NCI-H128 (cell line): Measurements from ENCODE around the gene OTUB1.

Experiments
- DNase-seq: peaks from one replicate; lab custom pipeline; 2025; ENCODE audit not compliant: unreplicated experiment; lab: John Stamatoyannopoulos, UW

OTUB1 gene

GRCh38 chr11:63974259-63975143 is 11.7 kb upstream of the OTUB1 start, which contains the start of gene COX8A:
Gene COX8A (plus strand): TSS chr11:63974620. CDS start chr11:63974681, 61 bp downstream.
- peak; percentile 100 for DNase-seq

DNA sequence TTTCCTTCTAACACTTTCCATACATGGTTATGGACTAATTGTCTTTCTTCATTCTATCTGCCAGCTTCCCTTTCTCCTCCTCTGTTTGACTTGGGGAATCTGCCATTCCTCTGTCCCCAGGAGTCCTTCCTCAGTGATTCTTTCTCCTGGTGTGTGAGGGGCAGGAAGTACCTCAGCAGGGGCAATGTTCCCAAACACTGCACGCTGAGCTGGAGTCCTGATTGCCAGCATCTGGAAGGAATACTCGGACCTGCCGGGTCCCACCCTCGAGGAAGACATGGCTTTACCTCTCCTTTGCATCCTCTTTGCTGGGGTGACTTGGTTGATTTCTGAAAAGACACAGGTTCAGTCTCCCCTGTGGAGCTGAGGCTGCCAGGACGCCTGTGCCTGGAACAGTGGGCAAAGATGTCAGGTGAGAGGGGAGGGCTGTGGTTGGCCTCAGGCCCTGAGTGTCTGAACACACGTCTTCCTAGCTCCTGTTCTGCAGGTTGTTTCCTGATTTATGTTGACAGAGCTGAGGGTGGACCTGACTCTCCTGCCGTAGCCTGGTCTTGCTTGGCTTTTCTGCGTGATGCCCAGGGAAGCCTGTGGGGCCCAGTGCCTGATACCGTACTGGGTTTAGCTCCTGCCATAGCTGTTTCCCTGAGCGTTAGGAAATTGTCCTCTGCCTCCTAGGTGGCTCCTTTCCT is 7.5 kb upstream of the OTUB1 start:
- no peak for DNase-seq

- no peak for DNase-seq
Observed at GRCh38 chr11:63979426-63979825, 6.8 kb upstream of the OTUB1 start.

- no peak for DNase-seq
Observed at GRCh38 chr11:63985812-63986155, 454 bp upstream of the OTUB1 start.

DNA sequence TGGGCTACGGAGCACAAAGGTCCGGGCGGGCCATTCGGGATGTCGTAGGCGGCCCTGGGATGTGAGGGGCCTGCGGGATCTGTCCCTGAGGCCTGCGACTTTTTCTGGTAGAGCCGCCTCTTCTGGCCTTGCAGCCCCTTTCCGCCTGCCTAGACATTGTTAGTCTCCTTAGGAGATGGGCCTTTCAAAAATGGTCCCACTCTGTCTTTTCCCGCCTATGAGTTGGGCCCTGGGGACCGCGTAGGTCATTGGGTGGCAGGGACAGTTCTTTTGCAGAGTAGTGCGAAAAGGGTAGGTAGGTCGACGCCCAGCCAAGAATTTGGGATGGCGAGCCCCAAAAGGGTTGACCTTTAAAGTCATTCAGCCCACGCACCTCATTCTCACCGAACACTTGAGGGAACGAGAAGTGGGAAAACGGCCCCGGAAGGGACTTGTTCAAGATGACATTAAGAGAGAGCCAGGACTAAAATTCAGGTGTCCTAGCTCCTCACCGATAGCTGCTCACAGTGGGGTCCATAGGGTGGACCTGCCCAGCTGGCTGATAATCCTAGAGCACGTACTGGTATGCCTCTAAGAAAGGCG is 785 bp downstream of the OTUB1 start:
- no peak for DNase-seq

GRCh38 chr11:63991558-63991957 is 5.3 kb downstream of the OTUB1 start:
- DNase-seq = no peak

DNA sequence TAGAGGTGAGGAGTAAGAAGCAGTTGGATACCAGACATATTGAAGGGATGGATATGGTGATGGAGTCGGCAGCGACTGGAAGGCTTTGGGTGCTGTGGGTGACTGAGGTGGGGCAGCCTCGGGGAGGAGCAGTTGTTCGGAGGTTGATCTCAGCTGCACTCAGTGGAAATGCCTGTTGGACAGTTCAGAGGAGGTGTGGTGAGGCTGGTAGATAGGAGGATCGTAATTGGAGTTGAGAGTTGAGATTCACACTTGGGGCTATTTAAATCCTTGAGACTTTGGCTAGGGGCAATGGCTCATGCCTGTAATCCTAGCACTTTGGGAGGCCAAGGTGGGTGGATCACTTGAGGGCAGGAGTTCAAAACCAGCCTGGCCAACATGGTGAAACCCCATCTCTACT is 6.9 kb downstream of the OTUB1 start:
- DNase-seq = no peak

- DNase-seq = no peak
Observed at GRCh38 chr11:63993993-63994392, 7.8 kb downstream of the OTUB1 start.

- DNase-seq = no peak
Observed at GRCh38 chr11:63996512-63996911, 10.3 kb downstream of the OTUB1 start.

DNA sequence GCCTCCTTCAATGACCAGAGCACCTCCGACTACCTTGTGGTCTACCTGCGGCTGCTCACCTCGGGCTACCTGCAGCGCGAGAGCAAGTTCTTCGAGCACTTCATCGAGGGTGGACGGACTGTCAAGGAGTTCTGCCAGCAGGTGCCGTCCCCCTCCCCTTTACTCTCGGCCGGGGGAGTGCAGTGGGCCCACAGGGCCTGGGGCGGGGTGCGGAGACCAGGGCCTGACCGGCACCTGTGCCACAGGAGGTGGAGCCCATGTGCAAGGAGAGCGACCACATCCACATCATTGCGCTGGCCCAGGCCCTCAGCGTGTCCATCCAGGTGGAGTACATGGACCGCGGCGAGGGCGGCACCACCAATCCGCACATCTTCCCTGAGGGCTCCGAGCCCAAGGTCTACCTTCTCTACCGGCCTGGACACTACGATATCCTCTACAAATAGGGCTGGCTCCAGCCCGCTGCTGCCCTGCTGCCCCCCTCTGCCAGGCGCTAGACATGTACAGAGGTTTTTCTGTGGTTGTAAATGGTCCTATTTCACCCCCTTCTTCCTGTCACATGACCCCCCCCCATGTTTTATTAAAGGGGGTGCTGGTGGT is 11.0 kb downstream of the OTUB1 start:
- DNase-seq = no peak

DNA sequence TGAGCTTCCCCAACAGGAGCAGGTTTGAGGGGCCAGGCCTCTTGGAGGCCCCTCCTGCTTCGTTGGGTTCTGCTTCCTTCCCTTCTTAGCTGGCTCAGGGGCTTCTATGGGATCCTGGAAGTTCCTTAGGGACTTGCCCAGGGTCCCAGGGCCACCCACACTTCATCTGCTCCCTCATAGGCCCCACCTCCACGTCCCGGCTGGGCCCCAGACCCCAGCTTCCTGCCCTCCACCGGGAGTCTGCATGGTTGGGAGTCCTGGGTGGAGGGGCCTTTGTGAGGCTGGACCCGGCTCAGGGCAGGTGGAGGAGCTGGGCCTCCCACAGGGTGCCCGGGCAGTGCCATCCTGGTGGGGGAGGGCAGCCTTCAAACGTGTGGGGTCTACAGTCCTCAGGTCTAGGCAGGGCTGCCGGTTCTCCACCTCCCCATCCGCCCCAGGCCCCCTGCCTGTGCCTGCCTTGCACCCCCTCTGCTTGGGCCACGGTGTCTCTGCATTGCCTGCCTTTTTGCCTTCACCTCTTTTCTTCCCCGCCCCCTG is 11.6 kb downstream of the OTUB1 start:
- DNase-seq = no peak

GRCh38 chr11:63998558-63999348 is 12.5 kb downstream of the OTUB1 start:
- no peak for DNase-seq

DNA sequence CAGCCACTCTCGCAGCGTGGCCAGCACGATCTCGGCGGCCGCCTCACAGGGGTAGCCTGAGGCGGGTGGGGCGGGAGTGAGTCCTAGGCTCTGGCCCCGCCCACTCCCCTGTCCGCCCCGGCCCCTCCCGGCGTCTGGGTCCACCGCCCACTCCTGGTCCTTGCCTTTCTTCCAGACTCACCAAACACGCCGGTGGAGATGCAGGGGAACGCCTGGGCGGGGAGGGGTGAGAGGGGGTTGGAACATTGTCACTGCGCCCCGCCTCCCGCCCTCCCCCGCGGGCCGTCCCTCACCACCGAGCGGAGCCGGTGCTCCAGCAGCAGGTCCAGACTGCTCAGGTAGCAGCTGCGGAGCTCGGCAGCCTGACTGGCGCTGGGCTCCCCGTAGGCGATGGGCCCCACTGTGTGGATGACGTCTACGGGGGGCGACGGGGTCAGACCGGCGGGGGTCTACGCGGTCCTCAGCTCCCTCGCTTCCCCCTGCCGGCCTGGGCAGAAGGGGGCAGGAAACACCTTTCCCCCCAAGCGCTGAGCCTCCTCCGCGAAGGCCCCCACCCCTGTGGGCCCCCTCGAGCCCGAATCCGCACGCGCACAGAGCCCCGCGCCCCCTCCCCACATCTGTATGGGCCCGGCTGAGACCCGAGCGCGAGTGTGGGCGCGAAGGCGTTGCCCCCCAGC is 13.2 kb downstream of the OTUB1 start:
- no peak for DNase-seq

DNA sequence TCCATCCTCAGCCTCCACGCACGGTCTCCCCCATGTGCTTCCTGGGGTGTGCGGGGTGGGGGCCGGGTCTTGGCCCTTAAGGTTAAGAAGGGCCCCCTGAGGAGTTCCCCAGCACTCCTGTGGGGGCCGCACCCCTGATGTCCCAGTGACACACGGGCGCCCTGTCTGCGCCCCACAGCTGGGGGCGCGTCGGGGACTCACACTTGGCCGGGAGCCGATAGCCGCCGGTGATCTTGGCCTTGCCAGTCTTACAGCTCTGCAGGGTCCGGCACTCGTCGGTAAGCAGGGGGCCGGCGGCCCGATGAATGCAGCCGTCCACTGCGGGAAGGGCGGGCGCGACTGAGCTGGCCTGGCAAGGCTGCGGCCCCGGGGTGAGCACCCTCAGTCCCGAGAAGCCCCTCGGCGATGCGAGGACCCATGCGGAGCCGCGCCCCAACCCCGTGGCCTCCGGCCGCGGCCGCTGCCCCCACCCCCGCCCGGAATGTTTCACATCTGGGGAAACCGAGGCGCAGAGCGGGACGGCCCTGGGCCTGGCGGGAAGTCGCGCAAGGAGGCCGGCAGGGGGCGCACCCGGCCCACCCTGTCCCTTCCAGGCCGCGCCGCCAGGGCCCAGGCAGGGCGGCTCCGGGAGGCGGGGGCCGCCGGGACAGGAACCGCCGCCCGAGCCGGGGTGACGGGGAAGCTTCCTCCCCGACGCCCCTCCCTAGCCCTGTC is 13.9 kb downstream of the OTUB1 start:
- DNase-seq = no peak

- DNase-seq = no peak
Observed at GRCh38 chr11:64000740-64001483, 14.7 kb downstream of the OTUB1 start.

DNA sequence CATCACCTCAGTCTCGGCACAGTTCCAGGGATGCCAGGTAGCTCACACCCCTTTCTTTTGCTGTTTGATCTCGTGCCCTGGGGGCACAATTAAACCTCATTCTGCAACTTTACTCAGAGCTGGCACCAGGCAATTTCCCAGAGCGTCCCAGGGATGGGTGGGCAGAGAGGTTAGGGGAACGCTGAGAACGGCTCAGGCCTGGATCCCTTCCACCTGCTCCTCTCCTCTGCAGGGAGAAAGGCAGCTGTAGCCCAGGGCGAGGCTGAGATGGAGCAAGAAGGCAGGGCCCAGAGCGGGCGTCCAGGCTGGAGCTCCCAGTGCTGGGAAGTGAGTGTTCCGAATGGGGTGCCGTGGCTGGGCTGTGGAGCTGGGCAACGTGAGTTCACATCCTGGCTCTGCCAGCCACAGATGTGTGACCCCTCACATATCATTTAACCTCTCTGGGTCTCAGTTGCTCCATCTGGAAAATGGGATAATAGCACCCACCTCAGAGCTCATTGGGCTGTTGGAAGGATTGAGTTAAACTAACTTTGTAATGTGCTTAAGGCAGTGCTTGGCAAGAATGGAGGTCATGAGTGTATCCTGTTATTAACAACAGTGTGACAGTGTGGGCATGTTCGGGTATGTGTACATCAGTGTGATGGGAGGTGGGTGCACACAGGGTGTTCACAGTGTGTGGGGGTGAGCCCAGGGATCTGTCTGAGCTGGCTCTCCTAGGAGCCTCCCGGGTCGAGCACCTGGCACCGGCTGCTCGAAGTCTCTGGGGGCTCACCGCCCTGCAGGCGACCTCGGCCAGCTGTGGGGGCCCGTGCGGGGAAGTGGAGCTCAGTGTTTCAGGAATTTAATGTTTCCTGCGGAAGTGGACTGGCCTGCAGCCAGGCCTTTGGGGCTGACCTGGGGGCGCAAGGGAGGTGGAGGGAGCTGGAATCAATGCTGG is 15.5 kb downstream of the OTUB1 start:
- no peak for DNase-seq

DNA sequence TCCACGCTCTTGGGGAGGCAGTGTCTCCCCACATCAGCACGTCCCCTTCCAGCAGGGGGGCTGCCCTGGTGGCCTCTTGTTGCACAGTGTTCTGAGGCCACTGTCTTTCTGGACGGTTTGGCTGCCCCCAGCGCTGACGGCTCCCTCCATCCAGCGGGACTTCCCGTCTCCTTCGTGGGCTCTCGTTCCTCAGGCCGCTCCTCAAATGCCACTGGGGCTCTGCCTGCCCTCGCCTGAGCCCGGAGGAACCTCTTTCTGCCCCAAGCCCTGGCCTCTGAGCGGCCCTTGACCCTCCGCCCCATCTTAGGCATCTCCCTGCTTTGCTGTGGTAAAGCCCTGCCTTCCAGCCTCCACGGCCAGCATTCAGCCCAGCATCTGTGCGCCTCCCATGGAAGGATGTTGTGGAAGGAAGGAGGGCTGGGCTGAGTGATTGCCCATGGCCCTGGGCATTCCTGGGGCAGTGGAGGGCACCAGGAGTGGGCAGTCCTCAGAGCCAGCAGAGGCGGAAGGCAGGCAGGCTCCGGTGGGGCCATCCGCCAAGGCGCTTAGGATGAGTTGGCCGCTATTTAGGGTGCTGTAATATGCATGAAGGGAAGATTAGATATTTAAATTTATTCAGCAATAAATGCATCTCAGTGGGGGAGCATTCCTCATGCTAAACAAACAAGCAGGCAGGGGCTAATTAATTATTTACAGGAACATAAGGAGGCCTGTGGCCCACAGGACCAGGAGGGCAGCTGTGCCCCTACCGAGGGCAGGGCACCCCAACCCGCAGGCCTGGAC is 17.8 kb downstream of the OTUB1 start:
- DNase-seq = no peak
